GM18867 (cell line): ENCODE results near the gene BANP.
"Not testable (repeated sequence)": the region's sequence is repeated elsewhere in the genome, so short reads cannot be mapped to it uniquely, and the experiment has no call there.

Experiments used
- ATAC-seq: cut with Tn5 transposase; IDR thresholded peaks from one replicate; pipeline ENCODE4 v1.9.1; 2021; ENCODE audit warnings: mild to moderate bottlenecking, moderate library complexity; ENCODE audit not compliant: unreplicated experiment

Gene BANP

DNA sequence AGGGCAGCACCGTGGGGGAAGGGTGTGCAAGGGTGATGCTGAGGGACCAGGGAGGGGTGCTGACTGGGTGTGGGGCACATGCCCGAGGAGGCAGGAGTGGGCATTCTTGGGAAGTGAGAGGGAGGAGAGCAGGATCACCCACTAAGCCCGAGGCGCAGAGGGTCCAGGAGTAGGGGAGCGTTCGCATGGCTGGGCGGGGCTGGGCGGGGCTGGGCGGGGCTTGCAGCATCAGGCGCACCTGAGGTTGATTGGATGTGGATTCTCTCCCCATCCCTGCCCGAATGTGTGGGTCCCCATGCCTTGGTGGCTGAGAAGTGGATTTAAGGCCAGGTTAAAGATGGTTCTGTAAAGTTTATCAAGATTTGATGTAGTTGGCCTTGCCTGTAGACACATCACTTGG, 14.2 kb downstream of the BANP start:
- ATAC-seq = no peak

- ATAC-seq = no peak
Observed at GRCh38 chr16:87966064-87966645, 14.9 kb downstream of the BANP start.

- ATAC-seq = no peak
Observed at GRCh38 chr16:87966685-87967185, 15.5 kb downstream of the BANP start.

DNA sequence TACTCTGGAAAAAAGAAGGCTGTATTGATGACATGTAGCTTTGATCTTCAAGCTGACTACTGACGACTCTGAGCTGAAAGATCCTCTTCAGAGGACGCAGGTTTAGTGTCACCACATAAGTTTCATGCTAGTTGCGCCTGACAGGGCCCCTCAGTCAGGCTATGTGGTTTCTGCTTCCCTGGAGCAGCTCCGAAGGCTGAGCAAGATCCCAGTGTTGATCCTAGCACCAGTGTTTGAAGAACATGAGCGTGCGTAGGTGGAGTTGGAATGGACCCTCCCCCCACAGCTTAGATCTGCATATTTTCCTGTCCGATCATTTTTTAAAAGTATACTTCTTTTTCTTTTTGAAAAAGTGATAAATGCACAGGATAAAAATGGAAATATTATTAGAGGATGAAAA, 17.3 kb downstream of the BANP start:
- ATAC-seq = no peak

- ATAC-seq = no peak
Observed at GRCh38 chr16:87970186-87970585, 19.0 kb downstream of the BANP start.

DNA sequence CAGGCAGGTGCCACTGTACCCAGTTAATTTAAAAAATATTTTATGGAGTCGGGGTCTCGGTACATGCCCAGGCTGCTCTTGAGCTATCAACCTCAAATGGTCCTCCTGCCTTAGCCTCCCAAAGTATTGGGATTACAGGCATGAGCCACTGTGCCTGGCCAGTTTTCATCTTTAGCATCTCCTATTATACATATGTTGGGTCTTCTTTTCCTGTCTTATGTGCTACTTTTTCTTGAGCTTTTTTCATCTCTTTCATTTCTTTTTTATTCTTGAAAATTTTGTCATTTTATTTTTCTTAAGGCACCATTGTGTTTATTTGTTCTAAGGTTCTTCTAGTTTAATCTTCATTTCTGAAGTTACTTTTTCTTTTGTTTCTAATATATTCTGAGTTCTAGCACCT, 20.7 kb downstream of the BANP start:
- ATAC-seq = no peak

DNA sequence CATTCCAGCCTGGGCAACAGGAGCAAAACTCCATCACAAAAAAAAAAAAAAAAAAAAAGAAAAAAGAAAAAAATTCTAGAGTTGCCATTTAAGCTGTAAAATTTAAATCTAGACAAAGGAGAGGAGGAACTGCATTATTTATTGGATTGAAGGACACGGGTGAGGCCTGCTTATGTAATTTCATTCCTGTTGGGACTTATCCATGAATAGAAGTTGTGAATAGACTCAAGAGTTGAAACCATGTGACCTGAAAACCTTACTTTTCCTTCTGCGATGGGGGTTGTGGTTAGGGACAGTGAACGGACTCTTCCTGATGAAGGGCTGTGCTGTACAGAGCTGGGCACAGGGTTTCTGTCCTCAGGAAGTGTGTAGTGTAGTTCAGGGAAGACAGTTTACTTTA, 22.5 kb downstream of the BANP start:
- no peak for ATAC-seq

- ATAC-seq = no peak
Observed at GRCh38 chr16:87974178-87974577, 22.9 kb downstream of the BANP start.

DNA sequence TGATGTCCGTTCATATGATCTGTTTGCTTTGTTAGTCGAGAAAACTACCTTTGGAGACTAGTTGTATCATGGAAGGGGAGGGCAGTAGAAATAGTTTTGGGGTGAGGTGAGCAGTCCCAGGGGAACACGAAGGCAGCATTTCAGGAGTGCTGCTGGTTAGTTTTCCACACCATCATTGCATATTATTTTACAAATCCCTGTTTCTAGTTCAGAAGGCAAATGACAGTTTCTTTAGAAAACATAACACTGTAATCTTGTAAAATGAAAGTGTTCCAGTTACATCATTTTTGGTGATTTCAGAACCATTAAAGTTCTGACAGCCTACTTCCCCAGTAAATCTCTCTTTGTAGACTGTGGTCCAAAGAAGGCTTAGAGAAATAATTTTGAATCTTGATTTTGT, 25.4 kb downstream of the BANP start:
- no peak for ATAC-seq

DNA sequence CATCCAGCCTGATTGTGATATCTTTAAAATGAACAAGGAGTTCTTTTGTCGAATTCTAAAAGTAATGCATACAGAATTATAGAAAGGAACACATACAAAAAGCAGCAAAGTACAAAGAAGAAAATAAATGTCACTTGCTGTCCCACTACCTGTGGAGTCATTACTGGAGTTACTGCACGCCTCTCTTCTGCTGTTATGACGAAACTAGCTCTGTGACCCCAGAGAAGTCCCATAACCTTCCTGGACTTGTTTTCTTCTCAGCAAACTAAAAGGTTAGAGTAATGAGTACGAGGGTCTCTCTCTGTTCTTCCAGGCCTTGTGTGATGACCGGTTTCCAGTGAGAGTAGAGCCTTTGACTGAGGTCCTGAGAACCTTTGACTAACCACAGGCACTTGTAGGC, 26.9 kb downstream of the BANP start:
- ATAC-seq = no peak

GRCh38 chr16:87979352-87979751, 28.1 kb downstream of the BANP start:
- ATAC-seq = no peak

DNA sequence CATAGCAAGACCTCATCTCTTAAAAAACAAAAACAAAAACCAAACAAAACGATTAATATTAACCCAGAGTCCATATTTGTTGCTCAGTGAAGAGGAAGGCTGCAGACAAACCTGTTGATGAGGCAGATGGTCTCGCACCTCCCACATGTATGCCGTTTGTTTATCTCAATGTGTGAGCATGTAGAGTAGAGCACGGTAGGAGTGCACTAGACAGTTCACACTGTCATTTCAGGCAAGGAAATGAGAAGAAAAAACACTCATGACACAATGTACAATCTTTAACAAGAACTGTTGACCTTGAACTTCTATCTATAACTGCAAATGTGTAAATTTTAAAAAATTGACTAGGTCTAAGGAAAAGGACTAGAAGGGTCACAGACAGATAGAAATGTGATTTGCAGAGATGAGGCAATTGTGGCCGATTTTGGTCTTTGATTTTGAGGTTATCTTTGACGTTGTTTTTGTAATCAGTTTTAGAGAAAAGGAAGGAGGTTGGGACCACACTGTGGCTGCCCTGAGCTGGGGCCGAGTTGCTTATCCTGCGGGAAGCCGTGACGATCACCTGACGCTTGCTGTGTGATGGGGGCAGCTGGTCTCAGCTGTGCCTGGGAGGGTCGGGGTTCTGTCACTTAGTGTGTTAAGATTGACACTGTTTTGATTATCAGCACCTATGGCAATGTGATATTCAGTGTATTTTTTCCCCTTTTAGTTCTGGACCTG, 28.8 kb downstream of the BANP start:
- not testable (repeated sequence) for ATAC-seq

GRCh38 chr16:87981376-87981775, 30.1 kb downstream of the BANP start:
- not testable (repeated sequence) for ATAC-seq

DNA sequence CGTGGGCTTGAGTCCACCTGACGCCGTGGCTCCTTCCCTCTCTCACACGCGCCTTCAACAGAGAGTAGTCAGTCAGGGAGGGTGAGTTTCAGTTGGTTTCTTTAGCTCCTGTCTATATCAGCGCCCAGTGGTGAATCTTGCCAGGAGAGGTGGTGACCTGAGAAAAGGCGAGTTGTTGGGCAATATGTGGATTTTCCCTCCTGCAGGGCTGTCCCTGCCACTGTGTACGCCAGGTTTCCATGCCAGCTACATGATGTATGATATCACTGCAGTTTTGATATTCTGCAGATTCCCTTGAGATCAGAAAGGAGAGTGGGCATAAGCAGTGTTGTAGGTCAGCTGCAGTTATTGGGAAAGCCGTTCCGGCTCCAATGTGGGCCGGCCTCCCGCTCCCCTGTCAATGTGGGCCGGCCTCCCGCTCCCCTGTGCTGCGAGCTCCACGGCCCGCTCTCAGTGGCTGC, 31.4 kb downstream of the BANP start:
- ATAC-seq = no peak

DNA sequence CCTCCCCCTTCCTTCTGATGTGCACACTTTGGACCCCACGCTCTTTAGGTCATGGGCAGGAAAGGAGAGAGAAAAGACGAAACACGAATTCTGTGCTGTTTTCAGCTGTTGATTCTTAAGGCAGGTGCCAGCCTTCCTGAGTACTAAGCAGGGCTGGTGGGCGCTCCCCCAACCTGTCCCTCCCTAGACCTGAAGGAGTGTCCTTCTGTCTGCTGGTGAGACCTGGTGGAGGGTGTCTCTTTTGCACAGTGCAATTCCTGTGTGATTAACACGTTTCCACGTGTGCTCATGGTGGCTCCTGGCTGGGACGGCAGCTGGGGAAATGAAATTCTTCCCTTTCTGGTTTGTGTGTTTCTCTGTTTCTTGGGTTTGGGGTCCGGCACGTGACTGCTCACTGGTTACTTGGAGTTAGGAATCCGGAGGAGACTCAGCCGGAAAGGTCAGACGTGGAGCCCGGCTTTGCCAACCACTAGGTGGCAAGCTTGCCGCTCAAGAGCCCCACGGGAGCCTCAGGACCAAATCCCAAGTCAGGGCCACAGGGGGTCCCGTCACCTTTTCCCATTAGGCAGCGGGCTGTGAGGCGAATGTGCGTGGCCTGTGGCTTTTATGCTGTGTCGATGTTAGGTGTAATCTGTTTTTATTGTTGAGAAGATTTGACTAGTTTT, 32.0 kb downstream of the BANP start:
- not testable (repeated sequence) for ATAC-seq

DNA sequence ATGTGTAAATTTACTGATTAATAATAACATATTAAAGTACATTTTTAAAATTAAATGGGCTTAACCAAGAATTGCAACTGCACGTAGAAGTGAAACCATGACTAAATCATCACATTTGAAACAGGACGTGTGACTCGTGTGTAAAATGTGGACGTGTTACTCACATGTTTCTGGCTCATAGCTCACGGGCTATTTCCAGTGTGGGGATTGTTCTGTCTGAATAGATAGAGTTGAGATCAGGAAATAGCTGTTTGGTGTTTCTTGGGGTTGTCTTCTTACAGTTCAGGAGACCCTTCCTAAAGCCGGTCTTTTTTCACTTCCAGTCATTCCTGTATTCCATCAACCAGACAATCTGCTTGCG, 32.5 kb downstream of the BANP start:
- ATAC-seq = not testable (repeated sequence)

DNA sequence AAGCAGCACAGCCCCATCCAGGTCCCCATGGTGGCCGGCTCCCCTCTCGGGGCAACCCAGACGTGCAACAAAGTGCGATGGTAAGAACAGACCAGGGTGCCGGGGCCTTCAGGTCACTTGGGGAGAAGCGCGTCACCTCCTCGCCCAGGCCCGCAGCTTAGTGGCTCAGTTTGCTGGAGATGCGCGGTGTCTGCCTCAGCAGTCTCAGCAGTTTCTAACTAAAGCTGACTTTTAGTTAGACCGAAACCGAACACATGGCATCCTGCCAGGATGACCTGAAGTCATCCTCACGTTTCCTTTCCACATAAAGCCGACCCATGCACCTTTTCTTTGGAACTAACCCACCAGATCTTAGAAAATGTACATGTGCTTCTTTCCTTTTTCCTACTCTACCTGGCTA, 32.9 kb downstream of the BANP start:
- ATAC-seq = not testable (repeated sequence)

DNA sequence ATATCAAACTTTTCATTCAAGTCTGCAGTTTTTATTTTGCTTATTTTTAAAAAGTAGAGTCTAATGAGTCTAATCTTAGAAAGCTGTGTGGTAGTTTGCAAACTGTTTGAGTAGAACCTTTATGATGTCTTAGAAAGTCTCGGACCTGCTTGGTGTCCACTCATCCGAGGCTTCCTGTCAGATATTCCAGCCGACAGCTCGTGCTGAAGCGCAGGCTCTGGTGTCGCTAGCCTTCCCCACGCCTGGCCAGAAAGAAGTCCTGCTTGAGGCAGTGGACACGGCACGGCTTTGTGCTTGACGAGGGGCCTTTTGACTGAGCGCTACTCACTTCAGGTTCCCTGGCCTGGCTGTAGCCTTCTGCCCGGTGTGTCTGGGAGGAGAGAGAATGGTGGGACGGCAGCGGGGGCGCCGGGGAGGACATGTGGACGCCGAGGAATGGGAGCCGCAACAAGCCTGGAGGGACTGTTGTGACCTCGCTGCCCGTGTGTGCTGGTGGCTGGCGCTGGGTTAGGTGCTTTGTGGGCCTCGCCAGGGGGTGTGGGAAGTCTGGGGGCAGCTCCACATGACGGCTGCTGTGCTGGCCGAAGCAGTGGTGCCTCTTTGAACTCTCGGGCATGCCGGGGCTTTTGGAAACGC, 33.5 kb downstream of the BANP start:
- ATAC-seq = no peak

- not testable (repeated sequence) for ATAC-seq
Observed at GRCh38 chr16:87985493-87985892, 34.3 kb downstream of the BANP start.

GRCh38 chr16:87986361-87986849, 35.2 kb downstream of the BANP start:
- ATAC-seq = not testable (repeated sequence)

DNA sequence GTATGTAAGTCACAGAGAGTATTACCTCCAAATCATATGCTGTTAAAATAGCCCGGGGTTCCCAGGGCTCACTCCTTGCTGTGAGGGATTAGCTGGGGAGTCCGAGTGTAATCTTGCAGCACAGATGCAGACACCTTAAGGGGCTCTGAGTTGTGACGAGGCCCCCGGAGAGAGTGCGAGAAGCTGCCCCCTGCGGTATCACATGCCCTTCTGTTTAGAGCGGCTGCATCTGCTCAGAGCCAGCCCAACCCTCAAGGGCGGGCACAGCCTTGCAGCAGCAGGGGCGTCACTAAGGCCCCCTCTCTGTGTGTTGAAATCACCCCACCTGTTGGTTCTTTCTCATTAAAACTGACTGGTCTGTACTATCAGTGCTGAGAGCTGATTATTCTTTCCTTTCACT, 37.4 kb downstream of the BANP start:
- not testable (repeated sequence) for ATAC-seq
